ENCODE data around the gene NTN3.
A peak's percentile ranks its signal among the peaks of the same experiment; 100 is the strongest.

NTN3 gene

DNA sequence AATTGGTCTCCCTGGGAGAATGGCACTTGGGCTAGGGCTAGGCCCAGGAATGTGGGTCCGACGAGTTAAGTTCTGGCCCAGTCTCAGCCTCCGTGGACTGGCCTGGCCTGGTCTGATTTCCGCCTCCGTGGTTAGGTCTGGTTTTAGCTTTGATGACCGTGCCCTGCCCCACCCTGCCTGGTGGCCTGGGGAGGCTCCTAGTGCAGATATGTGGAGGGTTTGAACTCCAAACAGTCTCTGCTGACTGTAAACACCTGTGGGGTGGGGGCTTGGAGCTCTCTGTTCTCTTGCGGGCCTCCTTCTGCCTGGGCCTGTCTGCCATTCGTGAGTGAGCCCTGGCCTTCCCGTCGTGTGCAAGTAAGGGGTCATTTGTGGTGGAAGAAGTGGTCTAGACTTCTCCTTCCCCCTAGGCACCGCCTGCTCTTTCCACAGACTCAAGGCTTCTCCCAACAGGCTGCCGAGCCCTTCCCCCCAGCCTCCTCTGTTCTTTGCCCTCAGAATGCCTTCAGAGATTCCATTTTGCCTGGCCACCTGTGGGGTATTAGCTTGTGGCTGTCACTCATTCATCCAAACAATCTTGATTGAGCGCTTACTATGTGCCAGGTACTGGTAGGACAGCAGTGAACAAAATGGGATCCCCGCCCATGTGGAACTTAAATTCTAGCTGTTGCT lies 44.2 kb downstream of the NTN3 start:
- DNase-seq = no peak

DNA sequence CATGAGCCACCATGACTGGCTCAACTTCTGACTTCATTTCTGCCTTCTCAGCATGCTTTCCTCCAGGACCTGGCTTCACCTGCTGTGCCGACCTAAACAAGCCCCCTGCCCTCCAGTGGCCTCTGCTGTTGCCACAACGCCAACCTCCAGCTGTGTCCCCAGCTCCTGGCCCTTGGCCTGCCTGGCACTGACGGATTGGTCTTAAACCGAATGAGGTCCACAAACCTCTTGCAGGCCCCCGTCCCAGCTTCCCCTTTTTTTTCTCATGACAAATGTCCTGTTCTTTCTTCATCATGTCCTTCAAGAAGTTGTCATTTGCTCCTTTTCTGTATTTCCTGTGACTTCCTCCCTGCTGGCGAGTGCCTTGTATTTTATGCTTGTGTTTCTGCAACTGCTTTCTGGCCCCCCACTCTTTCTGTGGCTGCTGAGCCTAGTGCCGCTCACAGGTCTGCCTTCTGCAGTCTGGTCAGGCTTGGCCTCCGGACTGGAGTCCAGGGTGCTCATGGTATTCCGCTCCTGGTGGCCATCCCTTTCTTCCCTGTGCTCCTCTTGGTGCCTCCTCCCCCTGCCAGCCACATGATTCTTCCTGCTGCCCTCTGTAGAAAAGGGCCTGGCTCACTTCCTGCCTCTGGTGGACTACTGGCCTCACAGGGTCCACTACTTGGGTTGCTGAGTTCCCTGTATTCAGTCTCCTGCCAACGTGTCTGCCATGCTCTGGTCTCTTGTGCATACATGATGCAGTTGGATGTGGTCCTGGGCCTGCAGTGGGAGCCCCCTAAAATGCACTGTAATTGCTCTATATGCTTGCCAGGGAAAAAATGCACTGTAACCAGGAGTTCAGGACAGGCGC lies 45.5 kb downstream of the NTN3 start:
- no peak for DNase-seq

DNA sequence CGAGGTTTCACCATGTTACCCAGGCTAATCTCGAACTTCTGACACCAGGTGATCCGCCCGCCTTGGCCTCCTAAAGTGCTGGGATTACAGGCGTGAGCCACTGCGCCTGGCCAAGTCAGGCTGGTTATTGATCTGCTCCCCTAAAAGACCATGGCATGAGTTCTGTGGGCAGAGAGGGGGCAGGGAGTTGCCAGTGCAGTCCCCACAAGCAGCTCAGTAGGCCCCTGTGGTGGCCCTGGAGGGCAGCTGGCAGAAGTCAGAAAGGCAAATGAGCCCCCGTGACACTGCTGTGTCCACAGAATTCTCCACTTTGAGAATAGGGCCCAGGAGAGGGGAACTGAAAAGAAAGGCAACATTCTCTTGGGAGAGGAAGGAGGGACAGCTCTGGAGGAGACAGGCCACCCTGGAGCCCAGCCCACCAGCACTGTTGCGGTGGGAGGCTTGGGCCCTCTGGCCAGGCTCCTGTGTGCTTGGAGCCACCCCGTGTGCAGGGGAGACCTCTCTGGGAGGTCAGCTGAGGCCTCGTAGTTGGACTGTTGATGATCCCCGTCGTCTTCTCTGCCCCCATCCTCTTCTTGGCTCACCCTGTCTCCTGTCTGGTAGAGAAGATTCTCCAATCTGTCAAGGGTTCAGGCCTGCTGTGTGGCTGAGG lies 47.0 kb downstream of the NTN3 start:
- DNase-seq = no peak

DNA sequence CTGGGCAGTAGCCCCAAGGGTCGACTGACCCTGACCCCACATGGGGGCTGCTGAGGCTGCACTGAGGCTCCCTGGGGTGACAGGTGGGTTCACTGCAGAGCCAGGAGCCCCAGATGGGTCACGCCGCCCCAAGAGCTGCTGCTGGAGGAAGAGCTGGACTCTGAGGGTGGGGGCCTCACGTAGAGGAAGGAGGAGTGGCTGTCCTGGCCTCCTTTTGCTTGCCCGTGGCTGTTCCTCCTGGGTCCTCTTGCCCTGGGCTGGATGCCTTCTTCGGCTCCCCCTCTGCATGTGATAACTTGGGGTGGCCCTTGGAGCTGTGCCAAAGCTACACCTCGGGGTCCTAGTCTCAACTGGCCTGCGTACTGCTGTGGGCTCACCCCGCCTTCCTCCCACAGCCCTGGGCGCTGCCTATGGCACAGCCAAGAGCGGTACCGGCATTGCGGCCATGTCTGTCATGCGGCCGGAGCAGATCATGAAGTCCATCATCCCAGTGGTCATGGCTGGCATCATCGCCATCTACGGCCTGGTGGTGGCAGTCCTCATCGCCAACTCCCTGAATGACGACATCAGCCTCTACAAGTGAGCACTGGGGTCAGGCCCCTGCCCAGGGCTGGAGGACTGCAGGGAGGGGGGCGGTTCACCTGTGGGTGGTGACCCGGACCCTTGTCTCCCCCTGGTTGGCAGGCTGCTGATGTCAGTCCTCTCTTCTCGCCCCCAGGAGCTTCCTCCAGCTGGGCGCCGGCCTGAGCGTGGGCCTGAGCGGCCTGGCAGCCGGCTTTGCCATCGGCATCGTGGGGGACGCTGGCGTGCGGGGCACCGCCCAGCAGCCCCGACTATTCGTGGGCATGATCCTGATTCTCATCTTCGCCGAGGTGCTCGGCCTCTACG lies 48.0 kb downstream of the NTN3 start:
- no peak for DNase-seq

DNA sequence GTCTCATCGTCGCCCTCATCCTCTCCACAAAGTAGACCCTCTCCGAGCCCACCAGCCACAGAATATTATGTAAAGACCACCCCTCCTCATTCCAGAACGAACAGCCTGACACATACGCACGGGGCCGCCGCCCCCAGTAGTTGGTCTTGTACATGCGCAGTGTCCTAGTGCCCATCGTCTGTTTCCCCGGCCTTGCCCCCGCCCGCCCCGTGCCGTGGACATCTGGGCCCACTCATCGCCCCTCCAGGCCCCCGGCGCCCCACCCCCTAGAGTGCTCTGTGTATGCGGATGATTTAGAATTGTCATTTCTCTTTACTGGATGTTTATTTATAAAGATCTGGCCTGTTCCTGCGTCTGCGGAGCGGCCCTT lies 48.6 kb downstream of the NTN3 start:
- no peak for DNase-seq

DNA sequence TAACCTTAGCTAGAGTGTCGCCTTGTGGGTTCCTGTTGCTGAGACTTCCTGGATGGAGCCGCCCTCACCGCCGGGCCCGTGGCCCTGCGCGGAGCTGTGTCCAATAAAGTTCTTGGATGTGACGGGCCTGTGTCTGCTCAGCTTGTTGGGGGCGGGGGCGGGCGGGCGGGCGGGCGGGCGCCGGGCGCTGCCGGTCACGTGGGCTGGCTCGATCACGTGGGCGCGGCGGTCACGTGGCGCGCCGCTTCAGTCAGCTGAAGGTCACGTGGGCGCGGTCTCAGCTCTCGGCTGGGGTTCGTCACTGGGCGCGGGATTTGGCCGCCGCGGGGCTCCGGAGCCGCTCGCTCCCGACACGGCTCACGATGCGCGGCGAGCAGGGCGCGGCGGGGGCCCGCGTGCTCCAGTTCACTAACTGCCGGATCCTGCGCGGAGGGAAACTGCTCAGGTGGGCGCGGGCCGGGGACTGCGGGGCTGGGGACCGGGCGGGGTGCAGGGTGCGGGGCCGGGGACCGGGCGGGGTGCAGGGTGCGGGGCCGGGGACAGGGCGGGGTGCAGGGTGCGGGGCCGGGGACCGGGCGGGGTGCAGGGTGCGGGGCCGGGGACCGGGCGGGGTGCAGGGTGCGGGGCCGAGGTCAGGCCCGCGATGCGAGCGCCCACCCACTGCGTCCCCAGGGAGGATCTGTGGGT lies 49.1 kb downstream of the NTN3 start, which contains the start of gene AMDHD2:
TSS of gene AMDHD2 (plus strand) at position 275 of the 687 bp plus-strand sequence. CDS start at position 363, 88 bp downstream.
- peak; percentile 90 for DNase-seq

DNA sequence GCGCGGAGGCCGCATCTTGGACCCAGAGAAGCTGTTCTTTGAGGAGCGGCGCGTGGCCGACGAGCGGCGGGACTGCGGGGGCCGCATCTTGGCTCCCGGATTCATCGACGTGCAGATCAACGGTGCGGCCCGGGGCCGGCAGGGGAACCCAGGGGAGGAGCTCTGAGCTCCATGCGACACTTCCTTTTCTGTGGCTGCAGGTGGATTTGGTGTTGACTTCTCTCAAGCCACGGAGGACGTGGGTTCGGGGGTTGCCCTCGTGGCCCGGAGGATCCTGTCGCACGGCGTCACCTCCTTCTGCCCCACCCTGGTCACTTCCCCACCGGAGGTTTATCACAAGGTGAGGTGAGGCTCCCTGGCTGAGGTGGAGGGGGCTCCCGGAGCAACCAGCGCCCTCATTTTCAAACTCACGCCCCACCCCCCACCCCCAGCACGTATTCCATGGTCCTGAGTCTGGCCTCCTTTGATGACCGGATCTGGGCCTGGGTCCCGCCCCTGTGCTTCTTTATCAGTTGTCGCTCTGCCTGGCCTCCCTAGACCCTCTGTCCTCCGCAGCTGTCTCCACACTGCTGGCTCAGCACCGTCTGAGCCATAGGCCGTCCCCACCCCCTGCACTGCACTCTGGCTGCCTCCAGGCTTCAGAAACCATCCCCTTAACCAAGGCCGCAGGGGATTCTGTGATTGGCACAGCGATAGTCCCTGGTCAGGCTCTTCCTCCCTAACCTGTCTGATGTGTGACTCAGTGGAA lies 49.9 kb downstream of the NTN3 start:
- peak; percentile 44 for DNase-seq

Data from T1000 (cell line).